ENCODE measurements around the gene TMEM132A. TPM values are rescaled to one million over a fixed set of nuclear protein-coding genes. Genes with fewer than 3 reads are reported as not detected.

The TMEM132A gene
- total and polyA plus RNA-seq, 10 of the 15 experiments (the other 5 are each of a cell fraction or from before 2014, with no cell fraction given), result 0.16 to 25.0 (median 4.3) TPM

DNA sequence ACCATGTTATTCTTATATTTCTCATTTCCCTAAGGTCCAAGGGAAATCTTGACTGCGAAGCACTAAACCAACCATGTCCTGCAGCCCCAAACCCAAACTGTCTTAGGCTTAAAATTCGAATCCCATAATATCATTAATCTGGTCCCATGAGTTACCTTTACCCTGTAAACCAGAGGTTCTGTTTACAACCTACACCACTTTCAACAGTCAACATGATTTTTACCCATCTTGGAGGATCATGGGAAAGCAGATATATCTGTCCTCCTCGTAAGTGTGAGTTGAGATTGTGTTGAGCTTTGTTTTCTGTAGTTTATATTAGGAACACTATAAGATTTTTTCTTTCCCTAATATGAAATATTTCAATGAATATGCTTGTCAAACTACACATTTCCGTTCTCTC lies 24.3 kb upstream of the TMEM132A start:
- no peaks in the 10 kb centered on the region for H3K27me3 ChIP-seq (replicated peaks in 1 of 2; ENCODE audit: control insufficient read depth in 2 of 2, insufficient read depth in 2 of 2, low read length in 1 of 2)
- H3K4me3 ChIP-seq, result no peak overlapping the region
- RAD21 ChIA-PET (ENCODE audit: unreplicated experiment), result interaction anchor here (1.1 to 2.6 kb wide), 7 partner anchors 13 to 229 kb away, joined by 3 to 12 read pairs (median 4); partner anchors contain the start of gene TMEM109
- no peak overlapping the region for H3K9ac ChIP-seq (ENCODE audit: control insufficient read depth, insufficient read depth, low read length)
- no peak overlapping the region for H3K27ac ChIP-seq (ENCODE audit: control insufficient read depth, insufficient read depth)
- ATAC-seq (no peak), FAIRE-seq (no peak), DNase-seq (ENCODE audit: low read depth, low spot score) (no peak)
- peaks cover 21% of the 10 kb centered on the region for H3K79me2 ChIP-seq (ENCODE audit: control insufficient read depth, insufficient read depth, low read length)
- peaks cover 10% of the 10 kb centered on the region for H4K20me1 ChIP-seq (ENCODE audit: control insufficient read depth, insufficient read depth)
- TF ChIP-seq CHD4 (IDR thresholded peaks at IDR 0.05), result no peak
- no peak for TF ChIP-seq ZNF384 (IDR thresholded peaks at IDR 0.05; ENCODE audit: borderline replicate concordance, low read depth, low read length)
- no peak for TF ChIP-seq NFIC (IDR thresholded peaks at IDR 0.05; ENCODE audit: low read depth, low read length)
- TF ChIP-seq RCOR1 (conservative IDR thresholded peaks at IDR 0.05; ENCODE audit: low read depth, low read length), result no peak
- TF ChIP-seq ASH2L (IDR thresholded peaks at IDR 0.05; ENCODE audit: borderline replicate concordance, low read depth), result no peak
- no peak for TF ChIP-seq CBFB (IDR thresholded peaks at IDR 0.05; ENCODE audit: low read depth)
- TF ChIP-seq, protein P1, sequence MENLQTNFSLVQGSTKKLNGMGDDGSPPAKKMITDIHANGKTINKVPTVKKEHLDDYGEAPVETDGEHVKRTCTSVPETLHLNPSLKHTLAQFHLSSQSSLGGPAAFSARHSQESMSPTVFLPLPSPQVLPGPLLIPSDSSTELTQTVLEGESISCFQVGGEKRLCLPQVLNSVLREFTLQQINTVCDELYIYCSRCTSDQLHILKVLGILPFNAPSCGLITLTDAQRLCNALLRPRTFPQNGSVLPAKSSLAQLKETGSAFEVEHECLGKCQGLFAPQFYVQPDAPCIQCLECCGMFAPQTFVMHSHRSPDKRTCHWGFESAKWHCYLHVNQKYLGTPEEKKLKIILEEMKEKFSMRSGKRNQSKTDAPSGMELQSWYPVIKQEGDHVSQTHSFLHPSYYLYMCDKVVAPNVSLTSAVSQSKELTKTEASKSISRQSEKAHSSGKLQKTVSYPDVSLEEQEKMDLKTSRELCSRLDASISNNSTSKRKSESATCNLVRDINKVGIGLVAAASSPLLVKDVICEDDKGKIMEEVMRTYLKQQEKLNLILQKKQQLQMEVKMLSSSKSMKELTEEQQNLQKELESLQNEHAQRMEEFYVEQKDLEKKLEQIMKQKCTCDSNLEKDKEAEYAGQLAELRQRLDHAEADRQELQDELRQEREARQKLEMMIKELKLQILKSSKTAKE (IDR thresholded peaks at IDR 0.05; ENCODE audit: low read depth, poor library complexity, severe bottlenecking), result no peak
- TF ChIP-seq TCF7 (IDR thresholded peaks at IDR 0.05; ENCODE audit: borderline replicate concordance), result no peak
- TF ChIP-seq KDM1A (IDR thresholded peaks at IDR 0.05; ENCODE audit: borderline replicate concordance), result no peak
- TF ChIP-seq BMI1 (IDR thresholded peaks at IDR 0.05; ENCODE audit: borderline replicate concordance), result no peak
- TF ChIP-seq, protein P2, sequence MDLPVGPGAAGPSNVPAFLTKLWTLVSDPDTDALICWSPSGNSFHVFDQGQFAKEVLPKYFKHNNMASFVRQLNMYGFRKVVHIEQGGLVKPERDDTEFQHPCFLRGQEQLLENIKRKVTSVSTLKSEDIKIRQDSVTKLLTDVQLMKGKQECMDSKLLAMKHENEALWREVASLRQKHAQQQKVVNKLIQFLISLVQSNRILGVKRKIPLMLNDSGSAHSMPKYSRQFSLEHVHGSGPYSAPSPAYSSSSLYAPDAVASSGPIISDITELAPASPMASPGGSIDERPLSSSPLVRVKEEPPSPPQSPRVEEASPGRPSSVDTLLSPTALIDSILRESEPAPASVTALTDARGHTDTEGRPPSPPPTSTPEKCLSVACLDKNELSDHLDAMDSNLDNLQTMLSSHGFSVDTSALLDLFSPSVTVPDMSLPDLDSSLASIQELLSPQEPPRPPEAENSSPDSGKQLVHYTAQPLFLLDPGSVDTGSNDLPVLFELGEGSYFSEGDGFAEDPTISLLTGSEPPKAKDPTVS (IDR thresholded peaks at IDR 0.05; ENCODE audit: low read depth, low read length), result no peak
- no peak for TF ChIP-seq SIN3A (IDR thresholded peaks at IDR 0.05; ENCODE audit: low read depth, low read length)
- no peak overlapping the region for H3K4me2 ChIP-seq (ENCODE audit: control insufficient read depth, insufficient read depth)
- H2AFZ ChIP-seq (ENCODE audit: control insufficient read depth, low read depth, low read length), result no peak overlapping the region
- WGBS (ENCODE audit: insufficient coverage, insufficient replicate concordance, low lambda C conversion rate, missing lambda C conversion rate), result 28% methylated on average over 4 of the region's 4 CpGs
- SMC1A ChIA-PET (ENCODE audit: uncharacterized antibody, unreplicated experiment), result interaction anchor here (0.6 to 8.0 kb wide), 15 partner anchors 9 to 267 kb away, joined by 3 to 57 read pairs (median 4); partner anchors contain the start of gene TMEM109
- CTCF ChIA-PET, result interaction anchor here (0.6 to 11.5 kb wide), 32 partner anchors 8 to 535 kb away, joined by 3 to 135 read pairs (median 6); partner anchors contain the start of genes PTGDR2 and TMEM109
- POLR2A ChIA-PET, result no interaction called here
- BruUV-seq (replicated peaks), result no TSS peak
- no peaks in the 10 kb centered on the region for H3K9me3 ChIP-seq (replicated peaks; ENCODE audit: control insufficient read depth, insufficient read depth, low read length)
- peaks cover 28 to 50% of the 10 kb centered on the region in 2 experiments for H3K36me3 ChIP-seq (ENCODE audit: control insufficient read depth in 2 of 2, insufficient read depth in 2 of 2, low read length in 1 of 2)
- intact Hi-C loops (cut with micrococcal nuclease; ENCODE audit: unreplicated experiment) (loop anchor here (1.0 to 5.0 kb wide), 4 partner anchors 55 to 198 kb away; no protein-coding TSS in a partner anchor), in situ Hi-C loops (cut with MboI) (loop anchor here (5.0 kb wide), 1 partner anchor 63 kb away; no protein-coding TSS in a partner anchor)
- H3K4me1 ChIP-seq (ENCODE audit: control insufficient read depth, insufficient read depth, low read length), result peaks cover 4% of the 10 kb centered on the region
